Stimulated activated CD4-positive, alpha-beta T cell treated with anti-CD3 and anti-CD28 coated beads, Interleukin-15, amount 100 ng/mL, for 1 hour (primary cell): ENCODE data around the gene KAT7.
A peak's percentile ranks its signal among the peaks of the same experiment; 100 is the strongest.
"Not testable (repeated sequence)": the region's sequence is repeated elsewhere in the genome, so short reads cannot be mapped to it uniquely, and the experiment has no call there.

Experiments
- DNase-seq, 2 donors: peaks; one replicate each; pipeline ENCODE4 v3.0.0-alpha.2; 2020; ENCODE audit warnings: low read depth in 1 of 2, low spot score in 1 of 2

KAT7 gene

DNA sequence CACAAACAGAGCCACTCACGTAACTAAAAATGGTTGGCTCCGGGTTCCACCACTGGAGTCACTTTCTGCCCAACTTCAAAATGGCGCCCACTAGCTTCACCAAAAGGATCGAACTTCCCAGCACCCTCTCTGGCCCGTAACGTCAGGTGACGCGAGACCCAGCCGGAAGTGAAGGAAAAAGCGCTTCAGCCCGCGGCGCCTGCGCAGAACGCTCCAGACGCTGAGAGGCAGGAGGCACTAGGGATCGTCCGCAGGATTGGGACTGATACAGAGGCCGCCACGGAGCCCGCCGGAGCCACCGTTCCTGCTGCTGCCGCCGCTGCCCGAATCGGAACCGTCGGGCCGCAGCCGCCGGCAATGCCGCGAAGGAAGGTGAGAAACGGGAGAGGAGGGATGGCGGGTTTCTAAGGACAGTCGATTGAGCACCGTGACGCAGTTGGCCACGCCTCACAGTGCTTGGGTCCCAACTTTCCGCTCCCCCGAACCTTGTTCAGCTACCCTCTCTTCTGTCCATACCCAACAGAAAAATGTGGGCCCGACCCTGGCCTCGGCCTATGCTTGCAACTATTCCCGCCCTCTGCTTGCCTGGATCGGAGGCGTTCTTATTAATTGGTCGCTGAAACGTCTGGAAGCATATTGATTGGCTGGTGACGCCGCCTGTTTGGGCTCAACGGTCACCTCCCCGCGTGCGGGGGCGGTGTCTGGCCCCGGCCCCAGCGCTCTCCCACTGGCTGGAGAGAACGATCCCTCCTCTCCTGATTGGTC, at the start of gene KAT7:
Gene KAT7 (plus strand): TSS at position 204 of the 765 bp plus-strand sequence. CDS start 154 bp downstream, at position 358.
- DNase-seq: peak; percentile 95 to 97

DNA sequence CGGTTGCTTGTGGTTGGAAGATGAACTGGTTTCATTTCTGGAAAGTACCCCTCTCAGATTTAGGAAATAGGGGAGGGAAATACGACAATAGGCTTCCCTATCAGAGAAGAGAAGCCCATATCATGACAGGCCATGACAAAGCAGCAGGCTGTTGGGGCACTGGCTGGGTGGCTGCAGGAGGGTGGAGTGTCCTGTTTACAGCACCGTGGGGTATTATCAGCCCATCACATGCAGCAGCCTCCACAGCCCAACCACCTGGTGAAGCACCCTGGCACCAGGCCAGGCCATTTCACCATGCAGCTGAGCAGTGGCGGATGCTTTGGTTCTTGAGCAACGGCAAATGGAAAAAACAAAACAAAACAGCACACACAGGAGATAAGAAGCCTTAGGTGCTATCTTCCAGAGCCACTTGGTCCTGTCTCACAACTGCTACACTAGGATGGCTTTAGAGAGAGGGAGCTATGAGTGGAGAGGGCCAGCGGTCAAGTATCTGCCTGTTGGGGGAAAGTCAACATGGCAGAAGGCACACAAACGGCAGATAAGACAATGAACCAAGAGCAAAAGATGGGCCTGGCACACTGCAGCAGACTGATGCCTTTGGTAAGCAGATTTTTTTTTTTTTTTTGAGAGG, 48.7 kb upstream of the KAT7 start:
- peak; percentile 58 to 93 for DNase-seq

DNA sequence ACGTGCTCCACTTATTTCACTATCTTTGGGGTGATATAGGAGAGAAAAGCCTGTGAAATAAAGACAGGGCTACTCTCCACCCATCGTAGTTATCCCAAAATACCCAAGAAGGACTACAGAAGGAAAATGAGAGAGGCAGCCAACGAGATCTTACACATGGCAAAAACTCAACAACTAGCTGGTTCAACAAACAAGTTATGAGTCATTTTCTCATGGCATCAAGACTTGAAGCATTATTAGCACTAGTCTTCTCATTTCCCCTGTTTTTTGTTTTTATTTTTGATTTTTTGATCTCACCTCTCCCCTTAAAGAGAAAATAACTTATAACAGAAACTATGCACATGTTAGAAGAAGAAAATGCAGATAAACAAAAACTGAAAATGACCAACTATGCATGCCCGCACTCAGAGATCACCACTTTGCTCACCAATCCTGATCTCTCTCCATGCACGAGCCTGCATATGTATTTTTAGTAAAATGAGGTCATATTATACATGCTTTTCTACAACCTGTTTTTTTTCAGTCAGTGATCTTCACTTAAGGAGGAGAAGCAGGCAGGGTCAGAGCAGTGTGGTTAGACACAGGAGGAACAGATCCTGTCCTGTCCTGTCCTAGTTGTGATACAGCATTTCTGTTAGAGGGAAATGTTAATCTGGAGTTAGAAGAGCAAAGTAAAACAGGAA, 47.3 kb upstream of the KAT7 start:
- no peak for DNase-seq

DNA sequence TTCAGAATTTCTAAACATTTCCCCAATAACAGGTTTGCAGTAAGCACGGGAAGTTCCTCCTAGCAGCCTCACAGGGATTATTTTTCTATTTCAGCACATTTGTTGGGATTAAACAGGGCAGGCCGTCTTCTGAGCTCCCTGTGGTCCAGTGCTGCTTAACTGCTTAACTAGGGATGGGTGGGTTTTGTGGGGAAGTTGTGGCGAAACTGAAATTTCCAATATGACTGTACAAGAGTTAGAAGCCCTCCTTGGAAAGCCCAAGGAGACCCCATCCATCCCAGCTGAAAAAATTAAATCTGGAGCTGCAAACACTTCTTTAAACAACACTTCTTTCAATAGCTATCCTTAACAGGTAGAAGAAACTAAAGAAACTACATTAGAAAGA, 46.8 kb upstream of the KAT7 start:
- DNase-seq: no peak

DNA sequence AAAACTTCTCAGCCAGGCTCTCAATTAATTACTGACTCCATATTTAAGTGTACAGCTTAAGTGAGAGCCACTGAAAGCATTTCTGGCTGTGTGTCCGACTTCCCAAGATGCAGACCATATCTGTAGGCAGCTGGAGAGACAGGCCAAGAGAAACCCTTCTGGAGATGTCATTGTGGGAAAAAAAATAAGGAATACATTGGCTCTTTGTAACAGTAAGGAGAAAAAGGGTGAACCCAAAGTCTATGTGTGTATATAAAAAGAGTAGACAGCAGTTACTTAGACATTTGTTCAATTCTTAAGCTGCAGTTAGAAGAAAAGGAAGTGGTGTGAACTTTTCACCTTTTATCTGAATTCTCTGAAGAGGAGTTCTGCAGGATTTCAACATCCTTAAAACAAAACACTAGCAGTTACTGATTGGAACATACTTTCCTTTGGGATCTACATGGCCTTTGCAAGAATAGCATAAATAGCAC, 46.3 kb upstream of the KAT7 start:
- no peak for DNase-seq

DNA sequence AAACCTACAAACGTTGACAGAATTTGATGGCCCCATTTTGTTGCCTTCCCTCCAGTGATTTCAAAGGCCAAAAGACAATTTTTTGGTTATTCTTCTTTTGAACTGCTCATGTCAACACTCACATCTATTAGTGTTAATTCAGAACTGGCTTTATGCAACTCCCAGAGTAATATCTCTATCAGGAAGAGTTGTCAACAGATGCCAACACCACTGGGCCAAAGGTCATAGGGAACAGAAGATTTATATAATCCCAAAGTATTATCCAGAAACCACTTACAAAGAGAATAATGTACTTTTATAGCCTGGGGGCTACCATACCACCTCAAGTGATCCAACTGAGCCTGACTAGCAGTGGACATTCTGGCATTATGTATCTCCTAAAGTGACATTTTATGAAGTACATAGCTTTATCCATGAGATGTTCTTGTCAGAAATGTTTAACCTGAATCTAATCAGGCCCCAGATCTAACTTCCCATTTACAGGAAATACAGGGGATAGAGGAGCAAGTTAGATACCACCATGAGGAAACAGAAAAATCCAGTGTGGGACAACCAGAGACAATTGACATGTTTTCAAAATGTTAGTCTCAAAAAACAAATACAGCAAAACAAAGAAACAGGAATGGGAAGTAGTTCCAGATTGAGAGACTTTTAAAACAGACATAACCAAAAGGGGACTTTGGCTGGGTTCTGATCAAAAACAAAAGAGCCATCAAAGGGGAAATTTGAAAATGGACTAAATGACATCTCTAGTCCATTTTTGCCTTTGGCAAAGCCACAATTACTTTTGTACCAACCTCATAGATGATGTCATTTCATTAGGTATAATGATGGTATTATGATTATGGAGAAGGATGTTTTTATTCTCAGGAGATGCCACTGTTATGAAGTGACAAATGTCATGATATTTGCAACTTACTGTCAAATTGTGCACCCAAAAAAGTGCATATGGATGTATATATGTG, 43.0 kb upstream of the KAT7 start:
- no peak for DNase-seq

DNA sequence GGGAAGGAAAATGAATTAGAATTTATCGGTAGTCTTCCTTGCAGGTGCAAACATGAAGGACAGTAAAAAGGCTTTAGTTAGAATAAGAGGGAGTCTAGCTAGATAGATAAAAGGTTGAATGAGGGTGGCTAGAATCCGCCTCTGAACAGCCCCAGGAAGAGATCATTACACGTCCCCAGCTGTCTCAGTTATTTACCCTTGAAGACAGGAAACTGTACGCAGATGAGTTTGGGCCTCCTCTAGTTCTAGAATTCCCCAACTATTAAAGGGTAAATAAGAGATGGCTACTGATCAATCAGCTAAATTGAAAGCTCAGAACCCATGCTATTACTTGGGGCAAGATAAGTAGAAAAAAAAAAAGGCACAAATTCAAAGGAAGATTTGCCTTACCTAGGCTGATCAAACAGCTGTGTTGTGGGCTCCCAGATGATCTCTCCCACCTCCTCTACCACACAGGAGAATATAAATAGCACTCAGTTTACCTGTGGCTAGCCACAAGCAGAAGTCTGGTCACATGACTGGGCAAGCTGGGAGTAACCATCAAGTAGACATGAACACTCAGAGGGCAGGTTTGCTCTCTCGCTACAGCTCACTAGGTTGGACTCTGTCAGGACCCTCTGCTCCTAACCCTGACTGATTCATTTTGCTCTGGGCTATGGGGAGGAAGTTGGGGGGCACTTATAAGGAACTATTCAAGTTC, 41.5 kb upstream of the KAT7 start:
- no peak for DNase-seq

DNA sequence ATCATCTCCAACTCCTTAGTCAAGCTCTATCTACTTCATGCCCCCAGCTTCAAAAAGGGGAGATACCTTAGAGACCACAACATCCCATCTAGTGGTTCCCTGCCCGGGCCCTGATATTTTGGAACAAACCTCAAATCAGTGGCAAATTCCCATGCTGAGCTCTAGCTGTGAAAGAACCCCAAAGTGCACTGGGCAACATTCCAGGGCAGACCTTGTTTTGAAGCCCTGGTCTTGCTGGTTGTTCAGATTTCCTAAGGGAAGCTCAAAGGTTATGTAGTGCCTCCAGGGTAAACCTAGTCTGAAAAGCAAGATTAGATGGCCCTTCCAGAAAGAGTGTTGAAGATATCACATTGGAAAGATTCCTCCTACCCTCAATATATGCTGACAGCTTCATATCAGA, 40.8 kb upstream of the KAT7 start:
- no peak for DNase-seq

DNA sequence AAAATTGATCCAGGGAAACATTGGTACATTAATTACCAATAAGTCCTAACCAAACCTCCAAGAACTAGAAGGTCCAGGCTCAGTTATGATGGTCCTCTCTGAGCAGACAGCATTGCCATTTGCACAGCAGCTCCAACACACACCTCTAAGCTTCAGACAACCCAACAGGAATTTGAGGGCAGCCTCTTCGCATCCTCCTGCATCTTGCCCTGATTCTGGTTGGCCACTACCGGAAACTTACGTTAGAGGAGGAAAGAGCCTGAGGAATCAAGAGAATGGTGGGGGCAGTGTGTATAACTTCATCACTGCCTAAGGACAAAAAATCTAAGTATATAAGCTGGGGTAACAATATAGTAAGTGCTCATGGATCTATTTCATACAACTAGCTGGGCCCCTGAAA, 40.3 kb upstream of the KAT7 start:
- DNase-seq: no peak

DNA sequence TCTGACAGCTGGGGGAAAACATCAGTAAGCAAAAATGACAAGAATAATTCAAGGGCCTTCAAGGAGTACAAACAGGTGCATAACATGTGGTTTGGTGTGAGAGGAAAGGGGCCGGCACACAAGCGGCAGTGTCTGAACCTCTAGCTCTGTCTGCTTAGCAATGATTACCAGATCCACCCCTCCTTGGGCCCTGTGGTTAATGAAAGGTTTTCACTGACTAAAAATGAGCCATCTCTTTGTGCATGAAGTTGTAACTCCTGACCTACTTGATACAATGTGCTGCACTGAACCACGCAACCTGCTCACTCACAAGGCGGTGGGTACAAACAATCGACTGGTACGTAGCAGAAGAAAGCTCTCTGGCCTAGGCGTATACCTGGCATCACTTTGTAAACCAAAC, 39.7 kb upstream of the KAT7 start:
- peak; percentile 12 to 27 for DNase-seq

DNA sequence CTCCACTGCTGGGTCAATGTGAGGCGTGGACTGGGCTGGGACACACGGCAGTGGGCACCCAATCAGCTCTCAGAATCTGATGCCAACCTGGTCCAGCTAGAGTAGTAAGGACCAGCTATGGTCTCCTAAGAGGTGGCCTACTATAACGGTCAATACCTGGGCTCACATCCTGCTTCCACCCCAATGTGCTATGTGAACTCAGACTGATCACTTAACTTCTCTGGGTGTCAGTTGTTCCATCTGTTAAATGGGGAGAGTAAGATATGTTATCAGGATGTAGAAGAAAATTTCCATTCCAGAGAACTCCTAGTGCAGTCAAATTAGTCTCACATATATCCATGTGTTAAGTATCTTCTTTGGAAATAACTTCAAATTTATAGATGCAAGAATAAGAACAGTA, 38.8 kb upstream of the KAT7 start:
- no peak for DNase-seq

DNA sequence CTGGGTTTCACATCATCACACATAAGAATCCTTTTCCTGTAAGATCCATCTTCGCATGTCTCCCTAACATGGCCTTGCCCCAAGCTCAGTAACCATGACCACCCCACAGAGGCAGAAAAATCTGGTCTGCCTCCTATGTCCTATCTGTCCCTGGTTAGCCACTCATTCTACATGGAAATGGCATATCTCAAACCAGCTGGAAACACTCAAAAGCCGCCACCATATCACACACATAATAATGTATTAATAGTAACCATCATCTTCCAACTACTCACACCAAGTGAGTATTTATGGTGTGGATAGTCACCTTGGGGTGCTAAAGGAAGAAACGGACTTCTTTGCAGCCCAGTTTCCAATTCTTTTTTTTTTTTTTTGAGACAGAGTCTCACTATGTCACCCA, 36.0 kb upstream of the KAT7 start:
- DNase-seq: no peak

DNA sequence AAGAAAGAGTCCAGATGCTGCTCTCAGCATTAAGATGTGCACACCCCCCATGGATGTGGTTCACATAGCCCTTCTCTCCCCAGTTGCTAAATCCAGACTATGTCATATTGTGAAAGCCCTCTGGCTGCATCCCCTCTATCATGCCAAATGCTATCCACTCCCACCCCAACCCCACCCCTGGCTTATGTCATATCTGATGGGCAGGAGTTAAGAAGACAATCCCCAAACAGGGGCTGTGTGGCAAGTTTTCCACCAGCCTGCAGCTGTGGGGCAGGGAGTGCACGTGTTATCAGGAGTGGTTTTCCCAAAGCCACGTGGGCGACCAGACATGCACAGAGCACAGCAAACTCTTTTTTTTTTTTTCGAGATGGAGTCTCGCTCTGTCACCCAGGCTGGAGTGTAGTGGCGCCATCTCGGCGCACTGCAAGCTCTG, 34.5 kb upstream of the KAT7 start:
- DNase-seq: no peak

DNA sequence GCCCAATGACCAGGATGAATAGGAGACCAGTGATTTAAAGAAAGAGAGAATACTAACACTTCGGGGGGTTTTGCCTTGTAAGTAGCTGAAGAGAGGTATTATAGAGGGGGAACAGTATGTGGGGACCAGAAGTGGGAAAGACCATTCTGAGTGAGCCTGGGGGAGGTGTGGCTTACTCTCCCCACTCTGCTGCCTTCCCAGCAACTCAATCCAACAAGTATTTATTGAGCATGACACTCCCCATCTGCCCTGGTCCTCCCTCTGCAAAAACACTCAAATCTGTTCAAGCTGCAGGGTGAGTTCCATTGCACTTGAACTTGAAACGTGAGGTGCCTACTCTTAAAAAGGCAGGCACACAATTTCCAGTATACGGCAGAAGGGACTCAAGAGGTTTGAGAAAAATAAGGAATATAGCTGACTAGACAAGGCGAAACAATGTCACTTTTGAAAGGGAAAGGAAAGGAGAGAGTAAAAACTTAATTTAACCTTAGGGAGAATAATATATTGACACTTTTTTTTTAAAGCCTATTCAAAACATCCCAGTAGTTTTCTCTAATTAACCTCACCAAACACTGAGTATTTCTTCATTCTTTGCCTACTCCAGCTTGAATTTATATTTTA, 32.7 kb upstream of the KAT7 start:
- DNase-seq: no peak

DNA sequence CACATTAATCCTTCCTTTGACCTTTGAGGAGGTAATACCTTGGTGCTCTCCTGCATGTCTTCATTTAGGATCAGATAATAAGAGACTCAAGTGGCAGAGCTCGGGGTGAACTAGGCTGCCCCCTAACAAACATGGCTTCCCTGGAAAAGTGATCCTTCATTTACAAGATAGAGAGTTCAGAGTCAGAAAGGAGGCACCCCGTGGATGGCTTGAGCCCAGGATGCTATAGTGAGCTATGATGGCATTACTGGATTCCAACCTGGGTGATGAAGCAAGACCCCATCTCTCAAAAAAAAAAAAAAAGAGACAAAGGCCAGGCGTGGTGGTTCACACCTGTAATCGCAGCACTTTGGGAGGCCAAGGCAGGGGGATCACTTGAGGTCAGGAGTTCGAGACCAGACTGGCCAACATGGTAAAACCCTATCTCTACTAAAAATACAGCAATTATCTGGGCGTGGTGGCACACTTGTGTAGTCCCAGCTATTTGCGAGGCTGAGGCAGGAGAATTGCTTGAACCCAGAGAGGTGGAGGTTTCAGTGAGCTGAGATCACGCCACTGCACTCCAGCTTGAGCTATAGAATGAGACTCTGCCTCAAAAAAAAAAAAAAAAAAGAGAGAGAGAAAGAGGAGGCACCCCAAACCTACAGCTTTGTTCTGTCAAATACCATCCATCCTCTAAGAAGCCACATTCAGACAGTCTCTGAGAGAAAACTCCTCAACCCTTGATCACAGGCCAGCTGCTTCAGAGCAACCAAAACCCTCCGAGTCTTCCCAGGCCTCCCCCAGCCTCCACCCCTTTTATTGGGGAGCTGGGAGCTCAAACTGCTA, 31.9 kb upstream of the KAT7 start:
- DNase-seq: no peak

DNA sequence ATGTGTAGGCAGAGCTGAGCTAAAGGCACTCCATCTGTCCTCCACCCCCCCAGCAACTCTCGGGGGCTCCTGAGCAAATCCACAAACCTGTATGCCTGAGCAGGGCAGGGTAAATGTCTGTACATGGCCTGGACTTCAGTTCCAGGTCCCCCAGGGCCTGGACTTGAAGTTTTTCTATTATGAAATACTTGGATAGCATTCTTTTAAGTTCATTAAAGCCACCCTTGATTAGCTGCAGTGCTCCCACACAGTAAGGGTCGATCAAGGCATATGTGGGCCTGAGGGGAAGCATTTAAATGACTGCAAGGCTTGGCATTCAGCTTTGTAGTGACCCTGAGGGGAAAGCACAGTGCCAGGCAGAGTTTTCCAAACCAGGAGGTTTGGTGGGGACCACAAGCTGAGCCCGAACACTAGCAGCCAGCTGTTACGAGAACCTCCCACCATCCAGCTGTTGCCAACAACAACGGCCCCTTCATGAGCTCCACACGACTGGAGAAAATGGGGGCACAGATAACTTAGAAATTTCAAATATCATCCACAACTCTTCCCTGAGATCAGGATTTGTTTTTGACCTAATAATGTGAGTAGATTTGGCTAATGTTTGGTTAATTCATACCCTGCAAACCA, 31.2 kb upstream of the KAT7 start:
- DNase-seq: no peak

DNA sequence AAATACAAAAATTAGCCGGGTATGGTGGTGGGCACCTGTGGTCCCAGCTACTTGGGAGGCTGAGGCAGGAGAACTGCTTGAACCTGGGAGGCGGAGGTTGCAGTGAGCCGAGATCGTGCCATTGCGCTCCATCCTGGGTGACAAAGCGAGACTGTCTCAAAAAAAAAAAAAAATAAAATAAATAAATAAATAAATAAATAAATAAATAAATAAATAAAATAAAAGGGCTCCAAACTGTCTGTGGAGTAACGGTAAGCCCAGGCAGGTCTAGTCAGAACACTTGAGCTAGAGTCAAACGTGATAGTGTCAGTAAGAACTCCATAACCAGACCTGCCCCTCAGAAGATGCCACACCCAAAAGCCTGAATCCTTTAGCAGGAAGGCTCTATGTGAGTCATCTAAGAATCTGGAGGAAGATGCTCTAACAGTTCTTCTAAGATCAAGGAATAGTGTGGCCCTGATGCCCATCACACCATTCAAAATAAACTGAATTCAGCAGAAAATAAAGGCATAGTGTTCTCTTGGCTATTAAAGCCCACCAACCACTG, 29.9 kb upstream of the KAT7 start:
- DNase-seq: not testable (repeated sequence)

DNA sequence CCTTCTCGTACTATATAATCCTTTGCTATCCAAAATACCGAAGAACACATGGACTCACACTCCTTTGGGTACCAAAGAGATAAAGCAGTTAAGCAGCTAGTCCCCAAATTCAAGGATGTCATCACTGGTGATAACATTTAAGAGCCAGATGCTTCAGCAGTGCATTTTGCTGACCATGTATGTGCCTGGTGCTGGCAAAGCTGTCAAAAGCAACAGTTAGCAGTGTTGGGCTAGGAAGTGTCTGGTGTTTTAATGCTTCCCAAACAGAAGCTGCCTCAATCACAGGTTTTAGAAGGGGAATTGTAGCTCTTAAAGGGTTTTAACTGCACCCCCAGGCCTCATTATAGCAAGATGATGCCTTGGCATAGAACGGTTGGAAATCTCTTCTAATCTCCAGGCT, 29.3 kb upstream of the KAT7 start:
- no peak for DNase-seq
